ENCODE measurements around the gene RNF220.
"Not testable (repeated sequence)": the region's sequence is repeated elsewhere in the genome, so short reads cannot be mapped to it uniquely, and the experiment has no call there.

The RNF220 gene

DNA sequence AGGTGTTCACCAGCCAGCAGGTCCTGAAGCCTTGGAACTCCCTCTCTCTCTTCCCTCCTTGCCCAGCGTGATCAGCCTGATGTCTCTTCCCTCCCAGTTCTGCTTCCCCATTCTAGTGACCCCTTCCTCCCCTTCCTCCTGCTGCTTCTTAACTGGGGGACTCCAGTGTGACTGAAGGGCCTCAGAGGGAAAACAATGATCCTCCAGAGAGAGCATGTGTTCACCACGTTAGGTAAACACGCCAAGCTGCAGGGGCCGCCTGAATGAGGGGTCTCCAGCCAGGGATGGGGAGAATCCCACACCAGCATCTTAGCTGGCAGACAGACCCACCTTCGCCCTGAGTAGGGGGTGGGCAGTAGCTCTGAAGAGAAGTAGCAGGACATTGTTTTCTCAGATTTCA is 144.5 kb downstream of the RNF220 start:
- no peak for DNase-seq (ENCODE audit: low read depth)

DNA sequence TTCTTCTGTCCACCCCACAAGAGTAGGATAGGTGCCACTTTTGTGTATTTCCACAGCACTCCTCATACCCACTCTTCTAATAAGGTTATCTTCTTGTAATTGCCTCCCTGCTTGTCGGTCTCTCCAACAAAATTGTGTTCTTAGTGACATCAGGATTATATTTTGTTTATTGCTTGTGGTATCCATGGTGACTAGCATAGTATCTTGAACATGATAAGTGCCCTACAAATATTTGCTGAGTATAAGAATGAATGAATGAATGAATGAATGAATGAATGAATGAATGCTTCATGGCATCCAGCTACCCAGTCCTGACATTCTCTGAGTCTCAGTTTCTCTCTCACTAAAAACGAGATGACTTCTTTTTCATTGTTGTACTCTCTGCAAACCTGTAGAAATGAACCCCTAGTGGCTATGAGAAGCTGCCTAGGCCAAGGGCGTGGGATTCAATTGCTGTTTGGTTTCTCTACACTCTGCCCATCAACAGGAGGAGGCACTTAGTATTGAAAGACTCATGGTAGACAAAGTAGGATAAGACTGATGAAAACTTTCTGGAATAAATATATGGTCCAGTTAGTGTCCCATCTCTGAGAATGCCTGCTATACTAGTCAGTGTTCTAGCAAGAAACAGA is 148.2 kb downstream of the RNF220 start:
- no peak for DNase-seq (ENCODE audit: low read depth)

DNA sequence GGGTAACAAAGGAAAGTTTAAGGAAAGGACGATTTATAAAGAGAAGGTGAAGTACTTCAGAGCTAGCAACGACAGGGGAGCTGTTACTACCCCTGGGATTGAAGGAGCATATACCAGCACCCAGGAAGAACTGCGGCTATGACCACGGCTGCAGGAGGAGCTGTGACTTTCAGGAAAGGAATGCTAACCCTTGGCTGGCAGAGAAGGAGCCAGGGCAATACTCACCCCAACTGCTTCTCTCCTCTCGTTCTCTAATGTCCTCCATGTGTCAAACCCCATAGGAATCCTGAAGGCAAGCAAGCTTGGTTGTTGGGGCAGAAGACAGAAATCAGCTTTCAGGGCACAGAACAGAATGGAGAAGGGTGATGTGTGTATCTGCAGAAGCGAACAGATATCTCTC is 148.7 kb downstream of the RNF220 start:
- peak; percentile 20 for DNase-seq (ENCODE audit: low read depth)

DNA sequence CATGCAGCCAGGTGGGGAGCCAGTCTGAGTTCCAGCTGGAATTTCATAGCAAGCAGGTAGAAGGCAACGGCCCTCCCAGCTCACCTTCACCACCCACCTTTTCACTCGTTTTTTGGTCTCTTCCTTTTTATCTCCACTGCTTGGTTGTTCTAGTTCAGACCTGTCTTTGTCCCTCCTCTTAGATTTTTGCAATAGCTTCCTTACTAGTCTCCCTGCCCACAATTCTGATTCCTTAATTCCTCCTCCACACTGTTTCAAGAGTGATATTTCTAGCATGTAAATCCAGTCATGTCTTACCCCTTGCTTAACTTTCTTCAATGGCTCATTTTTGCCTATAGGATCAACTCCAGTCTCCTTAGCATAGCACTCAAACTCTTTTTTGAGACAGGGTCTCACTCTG is 149.7 kb downstream of the RNF220 start:
- DNase-seq (ENCODE audit: low read depth), result no peak

DNA sequence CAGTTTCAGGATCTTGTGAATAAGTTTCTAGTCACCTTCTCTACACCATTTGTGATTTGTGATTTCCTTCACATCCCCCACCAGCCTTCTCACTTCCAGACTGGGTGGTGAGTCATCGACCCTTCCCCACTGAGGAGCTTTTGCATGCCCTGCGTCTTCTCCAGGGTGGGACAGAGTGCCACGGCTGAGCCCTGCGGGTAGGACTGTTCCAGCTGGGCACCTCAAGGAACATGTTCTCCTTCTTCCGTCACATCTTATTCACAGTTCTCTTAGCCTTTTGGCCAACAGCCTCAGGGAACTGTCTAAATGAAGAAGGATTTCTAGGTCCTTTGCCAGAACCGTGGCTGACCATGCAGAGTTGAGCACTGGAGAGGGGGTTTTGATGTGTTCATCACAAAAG is 152.7 kb downstream of the RNF220 start:
- DNase-seq (ENCODE audit: low read depth), result no peak

DNA sequence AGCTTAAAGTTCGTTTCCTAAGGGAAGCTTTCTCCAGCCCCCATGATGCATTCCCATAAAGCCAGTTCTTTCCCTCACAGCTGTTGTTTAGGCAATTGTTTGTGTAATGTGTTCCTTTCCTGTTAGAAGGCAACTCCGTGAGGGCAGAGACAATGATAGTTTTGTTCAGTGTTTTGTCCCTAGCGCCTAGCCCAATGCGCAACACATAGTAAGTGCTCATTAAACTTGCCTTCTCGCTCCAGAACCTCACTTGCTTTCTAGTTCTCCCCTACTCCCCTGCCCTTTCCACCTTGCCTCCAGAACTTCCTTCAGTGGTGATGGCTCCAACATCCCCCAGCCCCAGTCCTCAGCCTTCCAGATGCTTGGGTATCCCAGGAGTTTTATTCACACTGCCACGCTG is 153.8 kb downstream of the RNF220 start:
- no peak for DNase-seq (ENCODE audit: low read depth)

DNA sequence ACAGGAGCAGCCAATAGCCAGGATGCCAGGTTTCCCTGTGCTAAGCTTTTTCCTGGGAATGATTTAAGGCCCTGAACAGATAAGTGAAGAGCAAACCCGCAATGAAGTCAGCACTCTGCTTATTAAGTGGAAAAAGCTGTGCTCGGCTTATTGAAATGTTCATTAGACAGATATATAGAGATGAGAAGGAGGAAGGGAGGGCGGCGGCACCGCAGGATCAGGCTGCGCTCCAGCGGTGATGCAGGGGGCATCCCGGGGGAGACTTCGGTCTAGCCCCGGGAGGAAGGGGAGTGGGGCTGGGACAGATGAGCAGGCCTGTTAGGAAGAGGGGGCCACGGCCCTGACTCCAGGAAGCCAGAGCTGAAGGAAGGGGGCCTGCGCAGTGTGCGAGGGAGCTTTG is 154.3 kb downstream of the RNF220 start:
- DNase-seq (ENCODE audit: low read depth), result no peak

DNA sequence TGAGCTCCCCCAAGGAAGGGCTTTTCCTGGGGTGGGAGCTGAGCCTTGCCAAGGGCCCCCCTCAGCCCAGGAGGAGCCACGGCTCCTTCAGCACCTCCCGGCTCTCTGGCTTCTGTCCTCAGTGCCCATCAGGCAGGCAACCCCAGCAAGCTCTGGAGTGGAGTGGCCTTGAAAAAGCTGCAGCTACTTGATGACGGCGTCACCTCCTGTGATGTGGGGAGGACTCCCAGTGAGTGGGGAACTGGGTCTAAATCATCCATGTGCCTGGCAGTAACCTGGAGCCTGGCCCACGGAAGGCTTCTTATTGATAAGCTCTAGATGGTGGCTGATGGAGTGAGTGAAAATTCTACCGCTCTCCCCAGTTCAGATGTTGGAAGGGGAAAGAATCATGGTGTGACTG is 154.9 kb downstream of the RNF220 start:
- DNase-seq (ENCODE audit: low read depth), result no peak

DNA sequence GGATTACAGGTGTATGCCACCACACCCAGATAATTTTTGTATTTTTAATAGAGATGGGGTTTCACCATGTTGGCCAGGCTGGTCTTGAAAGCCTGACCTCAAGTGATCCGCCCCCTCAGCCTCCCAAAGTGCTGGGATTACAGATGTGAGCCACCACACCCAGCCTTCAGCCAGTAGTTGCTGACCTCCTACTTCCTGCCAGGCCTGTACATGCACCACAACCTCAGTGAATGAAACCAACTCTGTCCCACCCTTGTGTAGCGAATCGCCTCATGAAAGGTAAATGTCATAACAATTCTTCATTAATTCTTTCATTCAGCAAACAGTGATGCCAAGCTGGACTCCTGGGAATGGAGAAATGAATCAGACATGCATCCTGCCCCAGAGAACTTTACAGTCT is 155.6 kb downstream of the RNF220 start:
- not testable (repeated sequence) for DNase-seq (ENCODE audit: low read depth)

DNA sequence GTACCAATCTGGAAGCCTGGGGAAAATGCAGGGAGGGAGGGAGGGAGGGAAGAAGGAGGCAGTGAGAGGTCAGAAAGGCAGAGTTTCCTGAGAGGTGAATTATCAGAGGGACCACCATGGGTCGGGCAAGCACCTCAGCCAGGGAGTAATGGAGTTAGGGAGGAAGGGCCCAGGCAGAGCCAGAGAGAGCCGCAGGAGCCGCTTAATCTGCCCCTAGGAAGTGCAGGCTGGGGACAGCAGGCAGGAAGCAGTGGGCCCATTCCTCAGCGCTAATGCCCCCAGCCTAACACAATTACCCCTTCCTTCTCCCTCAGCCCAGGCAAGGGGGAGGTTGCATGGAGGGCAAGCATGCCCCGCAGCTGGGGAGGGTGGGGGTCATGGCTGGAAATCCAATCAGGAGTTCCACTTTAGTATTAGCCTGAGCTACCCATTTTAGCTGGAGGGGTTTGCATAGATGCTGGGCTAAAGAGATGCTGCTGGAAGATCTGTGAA is 160.2 kb downstream of the RNF220 start:
- DNase-seq (ENCODE audit: low read depth), result no peak

DNA sequence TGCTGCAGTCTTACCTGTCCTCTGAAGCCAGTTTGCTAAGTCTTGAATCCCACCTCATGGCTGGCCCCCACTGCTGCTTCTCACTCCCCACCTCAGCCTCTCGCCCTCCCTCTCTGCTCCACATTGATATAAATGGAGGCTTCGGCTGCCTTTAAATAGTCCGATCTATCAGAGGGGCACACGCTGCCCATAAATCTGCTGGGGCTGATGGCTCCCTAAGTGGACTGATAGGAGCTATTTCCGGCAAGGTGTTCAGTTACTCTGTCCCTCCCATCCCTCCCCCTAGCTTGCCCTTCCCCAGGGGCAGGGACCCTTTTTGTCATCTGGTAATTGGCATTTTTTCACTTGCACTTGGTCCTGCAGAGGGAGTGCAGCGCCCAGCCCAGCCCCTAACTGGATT is 160.8 kb downstream of the RNF220 start:
- DNase-seq (ENCODE audit: low read depth), result no peak

DNA sequence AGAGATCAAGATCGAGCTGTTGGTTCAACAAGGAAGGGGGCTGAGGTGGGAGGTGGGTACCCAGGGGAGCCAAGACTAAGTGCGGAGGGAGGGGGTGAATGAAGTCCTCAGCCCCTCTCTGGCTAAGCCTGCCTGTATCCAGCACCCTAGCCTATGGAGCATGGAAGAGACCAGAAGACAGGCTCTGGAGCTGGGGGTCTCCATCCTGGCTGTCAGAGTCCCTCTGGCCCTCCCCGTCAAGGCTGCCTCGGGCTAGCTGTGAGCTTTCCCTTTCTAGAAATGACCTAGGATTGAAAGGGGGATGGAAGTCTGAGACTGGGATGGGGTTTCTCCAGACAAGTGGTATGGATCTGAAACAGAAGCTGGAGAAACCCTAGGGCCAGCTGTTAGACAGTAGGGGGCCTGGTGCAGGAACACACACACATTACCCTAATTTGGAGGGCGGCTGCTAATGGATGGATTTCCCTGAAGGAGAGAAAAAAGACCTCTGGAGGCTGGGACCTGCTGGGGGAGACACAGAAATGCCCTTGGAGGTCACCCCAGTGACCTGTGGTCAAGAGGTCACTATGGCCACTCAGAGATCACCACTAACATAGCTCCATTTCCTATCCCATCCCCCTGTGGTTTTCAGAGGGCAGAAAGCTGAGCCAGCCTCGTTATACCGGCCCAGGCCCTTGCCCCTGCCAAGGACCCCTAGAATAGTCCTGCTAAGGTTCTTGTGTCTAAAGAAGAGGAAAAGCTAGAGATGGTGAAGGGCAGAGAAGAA is 161.4 kb downstream of the RNF220 start:
- no peak for DNase-seq (ENCODE audit: low read depth)

DNA sequence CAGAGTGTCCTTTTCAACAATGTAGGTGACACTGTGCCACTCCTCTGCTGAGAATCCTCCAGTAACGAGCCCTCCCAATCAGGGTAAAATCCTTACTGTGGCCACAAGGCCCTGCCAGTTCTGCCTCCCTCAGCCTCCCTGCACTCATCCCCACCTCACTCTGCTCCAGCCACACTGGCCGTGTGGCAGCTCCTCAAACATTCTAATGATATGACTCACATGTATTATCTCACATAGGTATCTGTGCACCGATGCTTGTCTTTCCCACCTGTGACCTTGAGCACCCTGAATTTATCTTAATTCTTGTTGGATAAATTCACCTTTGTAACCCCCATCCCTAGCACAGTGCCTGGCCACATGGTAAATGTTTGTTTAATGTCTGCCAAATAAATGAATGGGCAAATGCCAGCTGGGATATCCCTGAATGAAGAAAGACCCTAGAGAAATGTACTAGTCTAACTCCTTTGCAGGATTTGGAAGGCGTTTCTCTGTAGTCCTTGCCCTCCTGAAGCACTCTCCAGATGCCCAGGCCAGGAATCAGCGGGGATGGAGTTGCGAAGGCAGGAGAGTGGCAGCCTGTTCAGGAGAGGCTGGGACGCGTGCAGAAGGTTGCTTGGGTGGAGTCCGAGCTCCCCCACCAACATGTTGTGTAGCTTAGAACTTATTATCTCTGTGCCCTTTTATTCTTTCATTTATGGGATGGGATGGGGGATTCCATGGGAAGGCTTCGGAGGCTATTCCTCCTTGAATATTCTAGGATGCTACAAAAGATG is 163.3 kb downstream of the RNF220 start:
- no peak for DNase-seq (ENCODE audit: low read depth)

DNA sequence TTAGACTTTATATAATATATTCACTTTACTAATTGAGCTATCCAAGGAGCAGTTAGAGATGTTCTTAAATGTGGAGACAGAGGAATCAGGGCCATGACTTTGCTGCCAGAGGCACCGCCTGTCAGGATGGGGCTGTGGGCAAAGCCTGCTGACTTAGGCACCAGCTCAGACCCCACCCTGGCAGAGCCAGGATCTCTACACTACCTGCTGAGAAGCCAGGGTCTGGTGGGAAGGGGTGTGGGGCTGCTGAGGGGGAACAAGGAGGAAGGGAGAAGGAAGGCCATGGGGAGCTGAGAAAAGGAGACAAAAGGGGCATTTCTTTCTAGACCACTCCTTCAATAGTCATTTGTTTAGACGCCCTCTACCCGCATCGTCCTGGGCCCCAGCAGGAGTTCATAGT is 164.4 kb downstream of the RNF220 start:
- no peak for DNase-seq (ENCODE audit: low read depth)

DNA sequence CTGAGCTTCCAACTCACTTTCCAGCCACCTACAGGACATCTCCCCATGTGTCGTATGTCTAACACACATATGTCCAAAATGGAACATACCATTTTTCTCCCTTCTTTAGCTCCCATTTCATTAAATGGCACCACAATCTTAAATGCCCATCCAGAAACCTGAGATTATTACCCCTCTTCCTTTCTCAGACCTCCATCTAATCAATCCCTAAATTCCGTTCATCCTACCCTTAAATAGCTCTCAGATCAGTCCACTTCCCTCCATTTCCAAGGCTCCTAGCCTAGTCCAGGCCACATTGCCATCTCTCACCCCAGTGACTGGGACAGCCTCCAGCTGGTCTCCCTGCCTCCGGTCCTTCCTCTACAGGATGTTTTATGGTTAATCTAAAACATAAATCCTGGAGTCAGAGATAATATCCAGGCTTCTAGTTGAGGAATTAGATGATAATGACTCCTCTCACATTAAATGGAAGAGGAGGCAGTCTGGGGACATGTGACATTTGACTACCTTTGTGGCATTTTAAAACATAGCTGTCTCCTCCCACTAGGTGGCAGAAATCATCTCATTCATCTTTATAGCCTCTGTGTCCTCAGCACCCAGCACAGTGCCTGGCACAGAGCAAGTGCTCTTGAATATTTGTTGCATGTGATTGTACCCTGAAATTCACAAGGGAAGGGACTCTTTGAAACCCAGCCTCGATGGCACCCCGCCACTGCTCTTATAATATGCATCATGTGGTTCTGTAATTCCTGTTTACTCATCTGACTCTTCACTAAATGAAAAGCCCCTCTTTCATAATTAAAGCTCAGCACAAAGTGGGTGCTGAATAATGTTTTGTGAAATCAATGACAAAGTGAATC is 166.9 kb downstream of the RNF220 start:
- DNase-seq (ENCODE audit: low read depth), result no peak

DNA sequence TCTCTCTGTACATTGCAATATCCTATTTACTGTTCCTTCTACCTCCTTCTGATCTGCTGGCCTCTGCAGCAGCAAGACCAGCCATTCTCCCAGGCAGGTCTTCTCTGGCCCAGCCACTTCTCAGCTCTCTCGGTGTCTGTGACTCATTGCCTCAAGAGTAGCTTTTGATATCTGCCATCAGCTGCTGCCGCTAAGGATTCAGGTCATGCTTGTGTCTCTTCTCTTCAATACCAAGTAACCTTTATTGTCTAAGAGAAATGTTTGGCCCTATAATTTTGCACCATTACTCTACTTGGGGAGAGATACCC is 167.5 kb downstream of the RNF220 start:
- no peak for DNase-seq (ENCODE audit: low read depth)

DNA sequence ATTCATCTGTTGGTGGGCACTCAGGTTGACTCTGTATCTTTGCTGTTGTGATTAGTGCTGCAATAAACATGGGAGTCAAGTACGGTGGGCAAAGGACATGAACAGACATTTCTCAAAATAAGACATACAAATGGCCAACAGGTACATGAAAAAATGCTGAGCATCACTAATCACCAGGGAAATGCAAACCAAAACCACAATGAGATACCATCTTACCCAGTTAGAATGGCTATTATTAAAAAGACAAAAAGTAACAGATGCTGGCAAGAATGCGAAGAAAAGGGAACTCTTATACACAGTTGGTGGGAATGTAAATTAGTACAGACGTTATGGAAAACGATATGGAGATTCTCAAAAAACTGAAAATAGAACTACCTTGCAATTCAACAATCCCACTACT is 170.3 kb downstream of the RNF220 start:
- DNase-seq (ENCODE audit: low read depth), result no peak

DNA sequence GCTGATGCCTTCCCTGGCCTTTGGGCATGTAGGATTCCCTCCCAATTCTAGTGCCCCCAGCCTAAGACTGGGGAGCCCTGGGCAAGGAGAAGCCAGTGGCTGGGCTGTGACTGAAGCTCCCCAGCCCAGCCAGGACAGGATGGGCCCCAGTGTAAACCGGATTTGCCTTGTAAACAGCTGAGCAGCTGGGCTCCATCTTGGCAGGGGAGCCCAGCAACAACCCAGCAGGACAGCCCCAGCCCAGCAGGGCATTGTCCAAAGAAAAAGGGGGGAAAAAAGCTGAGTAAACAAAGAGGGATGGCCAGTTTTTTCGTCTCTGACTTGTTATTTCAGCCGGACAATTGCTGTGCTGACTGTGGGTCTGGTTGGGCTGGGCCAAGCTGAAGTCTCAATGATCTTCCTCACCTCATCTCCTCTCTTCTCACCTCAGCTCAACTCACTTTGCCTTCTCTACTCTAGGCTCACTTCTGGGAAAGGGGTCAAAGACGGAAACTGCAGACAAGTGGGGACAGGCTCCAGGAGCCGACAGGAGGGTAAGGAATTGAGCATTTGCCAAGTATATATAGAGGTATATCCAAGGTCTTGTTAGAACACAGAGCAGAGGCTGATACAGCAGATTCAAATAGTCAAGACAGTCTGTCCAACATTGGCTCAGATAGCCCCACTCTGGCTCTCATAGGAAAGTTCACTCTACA is 171.5 kb downstream of the RNF220 start:
- DNase-seq (ENCODE audit: low read depth), result no peak

DNA sequence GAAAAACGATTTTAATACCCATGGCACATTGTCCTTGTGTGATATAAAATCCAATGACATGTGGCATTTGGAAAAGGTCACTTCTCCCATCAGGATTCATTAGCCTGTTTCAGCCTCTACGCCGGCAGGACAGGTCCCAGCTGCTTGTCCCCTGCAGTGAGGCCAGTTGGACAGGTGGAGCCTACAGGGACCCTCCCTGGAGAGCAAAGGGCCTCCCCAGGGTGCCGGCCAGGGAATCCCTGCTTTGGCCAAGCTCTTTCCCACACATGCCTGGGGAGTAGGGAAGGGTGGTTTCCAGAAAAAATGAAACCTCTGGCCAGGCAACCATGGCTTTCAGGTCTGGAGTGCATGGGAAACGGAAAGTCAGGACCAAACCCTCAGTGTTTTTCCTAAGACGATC is 176.2 kb downstream of the RNF220 start:
- DNase-seq (ENCODE audit: low read depth), result no peak

DNA sequence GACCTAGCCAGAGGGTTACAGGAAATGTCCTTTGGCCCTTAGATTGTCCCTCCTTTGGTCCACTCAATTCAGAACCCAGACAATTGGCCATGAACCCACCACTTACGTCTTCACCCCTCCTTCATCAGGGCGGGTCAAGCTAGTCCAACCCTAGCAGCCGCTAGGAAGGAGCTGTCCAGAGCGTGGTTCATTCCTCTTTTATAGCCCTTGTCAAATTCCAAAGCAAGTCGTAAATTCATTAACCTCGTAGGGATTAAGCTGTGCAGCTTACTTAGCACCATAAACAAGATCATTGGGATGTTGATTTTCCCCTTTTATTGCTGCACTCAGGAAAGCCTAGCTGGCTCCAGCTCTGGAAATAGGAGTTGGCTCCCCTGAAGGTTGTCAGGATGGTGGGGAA is 179.1 kb downstream of the RNF220 start:
- DNase-seq (ENCODE audit: low read depth), result no peak

DNA sequence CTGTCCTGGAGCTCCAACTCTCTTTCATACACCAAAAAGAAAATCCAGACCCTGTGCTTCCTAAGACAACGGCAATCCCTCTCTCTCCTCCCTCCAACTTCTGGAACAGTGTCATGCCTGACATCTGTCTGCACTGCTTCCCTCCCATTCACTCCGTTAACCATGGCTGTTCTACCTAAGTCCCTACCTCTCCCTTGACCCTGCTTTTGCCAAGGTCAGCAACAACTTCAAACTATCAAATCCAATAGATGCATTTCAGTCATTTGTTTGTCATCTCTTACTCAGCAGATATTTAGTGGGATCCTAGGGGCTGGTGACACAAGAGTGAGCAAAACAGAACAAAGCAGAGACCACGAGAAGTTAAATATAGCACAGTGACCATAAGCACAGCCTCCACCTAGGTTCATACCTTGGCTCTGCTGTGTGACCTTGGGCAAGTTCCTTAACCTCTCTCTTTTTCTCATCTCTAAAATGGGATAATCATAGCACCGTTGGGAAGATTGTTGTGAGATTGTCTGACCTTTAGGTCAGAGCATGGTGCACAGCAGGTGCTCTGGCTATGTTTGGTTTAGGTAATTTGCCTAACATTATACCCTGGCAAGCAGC is 180.4 kb downstream of the RNF220 start:
- DNase-seq (ENCODE audit: low read depth), result no peak
